Activated CD8-positive, alpha-beta memory T cell treated with anti-CD3 and anti-CD28 coated beads, Interleukin-2, amount 50 U/mL, for 24 hours (primary cell): ENCODE data around the gene C2CD4C.
"Not testable (repeated sequence)": the region's sequence is repeated elsewhere in the genome, so short reads cannot be mapped to it uniquely, and the experiment has no call there.

Source experiments
- DNase-seq: peaks from one replicate; pipeline ENCODE4 v3.0.0-alpha.2; 2020; ENCODE audit errors: extremely low read depth

C2CD4C gene

DNA sequence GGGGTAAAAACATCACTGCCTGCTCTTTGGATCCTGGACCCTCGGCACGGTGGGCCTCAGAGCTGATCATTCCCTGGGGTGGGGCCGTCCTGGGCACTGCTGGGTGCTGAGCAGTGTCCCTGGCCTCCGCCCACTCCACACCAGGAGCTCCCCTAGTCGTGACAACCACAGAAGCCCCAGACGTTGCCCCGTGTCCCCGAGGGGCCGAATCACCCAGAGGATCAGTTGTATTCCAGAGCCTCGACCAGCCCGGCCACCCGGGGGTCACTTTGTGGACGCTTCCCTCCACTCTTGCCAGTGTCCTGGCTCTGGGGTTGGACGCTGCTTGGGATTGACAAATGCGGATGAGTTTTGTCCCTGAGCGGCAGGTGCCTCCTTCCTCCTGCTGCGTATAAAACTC lies 10.2 kb downstream of the C2CD4C start:
- DNase-seq = no peak

DNA sequence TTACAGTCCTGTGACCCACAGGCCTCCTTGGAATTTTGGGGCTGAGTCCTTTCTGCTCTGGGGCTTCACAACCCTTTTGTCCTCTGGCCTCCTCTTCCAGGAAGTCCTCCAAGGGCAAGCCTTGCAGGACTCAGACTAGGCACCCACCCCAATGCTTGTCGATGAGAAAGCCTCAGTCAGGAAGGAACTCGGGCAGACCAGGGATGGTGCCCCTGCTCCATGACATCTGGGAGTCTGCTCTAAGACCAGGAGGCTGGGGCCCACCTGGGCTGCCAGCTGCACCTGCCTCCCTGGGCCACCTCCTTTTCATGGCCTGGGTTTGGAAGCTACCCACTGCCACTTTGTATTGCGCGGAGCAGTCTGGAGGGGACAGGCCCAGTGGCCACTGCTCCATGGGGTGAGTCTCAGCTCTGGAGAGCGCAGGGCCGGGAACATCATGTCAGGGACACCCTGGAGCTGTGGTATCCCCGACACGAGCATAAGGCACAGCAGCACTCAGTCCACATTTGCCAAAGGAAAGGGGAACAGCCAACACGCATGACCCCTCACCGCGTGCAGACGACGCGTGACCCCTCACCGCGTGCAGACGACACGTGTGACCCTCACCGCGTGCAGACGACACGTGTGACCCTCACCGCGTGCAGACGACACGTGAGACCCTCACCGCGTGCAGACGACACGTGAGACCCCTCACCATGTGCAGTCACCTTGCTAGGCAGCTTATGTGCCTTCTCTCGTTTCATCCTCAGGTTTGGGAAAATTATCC lies 10.8 kb downstream of the C2CD4C start:
- no peak for DNase-seq

DNA sequence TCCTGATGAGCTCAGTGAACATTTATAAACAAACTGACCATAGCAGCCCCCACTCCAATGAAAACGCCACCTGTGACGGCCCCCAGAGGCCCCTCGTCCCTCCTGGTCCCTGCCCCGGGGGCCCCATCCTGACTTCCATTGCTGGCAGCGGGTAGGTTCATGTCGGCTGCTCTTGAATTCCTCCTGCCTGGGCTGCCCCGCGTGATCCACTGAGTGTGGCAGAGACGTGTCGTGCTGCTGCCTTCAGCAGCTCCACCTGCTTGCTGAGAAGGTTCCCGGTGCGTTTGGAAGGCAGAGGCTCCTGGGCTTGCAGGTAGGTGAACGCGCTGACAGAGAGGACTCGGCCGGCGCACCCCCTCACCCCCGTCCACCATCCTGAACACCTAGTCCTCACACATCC lies 11.6 kb downstream of the C2CD4C start:
- DNase-seq = no peak

DNA sequence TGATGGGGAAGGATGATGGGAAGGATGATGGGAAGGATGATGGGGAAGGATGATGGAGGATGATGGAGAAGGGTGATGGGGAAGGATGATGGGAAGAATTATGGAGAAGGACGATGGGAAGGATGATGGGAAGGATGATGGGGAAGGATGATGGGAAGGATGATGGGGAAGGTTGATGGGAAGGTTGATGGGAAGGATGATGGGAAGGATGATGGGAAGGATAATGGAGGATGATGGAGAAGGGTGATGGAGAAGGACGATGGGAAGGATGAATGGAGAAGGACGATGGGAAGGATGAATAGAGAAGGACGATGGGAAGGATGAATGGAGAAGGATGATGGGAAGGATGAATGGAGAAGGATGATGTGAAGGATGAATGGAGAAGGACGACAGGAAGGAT lies 13.5 kb downstream of the C2CD4C start:
- no peak for DNase-seq

DNA sequence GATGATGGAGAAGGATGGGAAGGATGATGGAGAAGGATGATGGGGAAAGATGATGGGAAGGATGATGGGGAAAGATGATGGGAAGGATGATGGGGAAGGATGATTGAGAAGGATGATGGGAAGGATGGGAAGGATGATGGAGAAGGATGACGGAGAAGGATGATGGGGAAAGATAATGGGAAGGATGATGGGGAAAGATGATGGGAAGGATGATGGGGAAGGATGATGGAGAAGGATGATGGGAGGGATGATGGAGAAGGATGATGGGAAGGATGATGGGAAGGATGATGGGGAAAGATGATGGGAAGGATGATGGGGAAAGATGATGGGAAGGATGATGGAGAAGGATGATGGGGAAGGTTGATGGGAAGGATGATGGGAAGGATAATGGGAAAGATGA lies 14.1 kb downstream of the C2CD4C start:
- not testable (repeated sequence) for DNase-seq

DNA sequence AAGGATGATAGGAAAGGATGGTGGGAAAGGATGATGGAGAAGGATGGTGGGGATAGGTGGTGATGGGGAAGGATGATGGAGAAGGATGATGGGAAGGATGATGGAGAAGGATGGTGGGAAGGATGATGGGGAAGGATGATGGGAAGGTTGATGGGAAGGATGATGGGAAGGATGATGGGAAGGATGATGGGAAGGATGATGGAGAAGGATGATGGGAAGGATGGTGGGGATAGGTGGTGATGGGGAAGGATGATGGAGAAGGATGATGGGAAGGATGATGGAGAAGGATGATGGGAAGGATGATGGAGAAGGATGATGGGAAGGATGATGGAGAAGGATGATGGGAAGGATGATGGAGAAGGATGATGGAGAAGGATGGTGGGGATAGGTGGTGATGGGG lies 15.4 kb downstream of the C2CD4C start:
- not testable (repeated sequence) for DNase-seq

DNA sequence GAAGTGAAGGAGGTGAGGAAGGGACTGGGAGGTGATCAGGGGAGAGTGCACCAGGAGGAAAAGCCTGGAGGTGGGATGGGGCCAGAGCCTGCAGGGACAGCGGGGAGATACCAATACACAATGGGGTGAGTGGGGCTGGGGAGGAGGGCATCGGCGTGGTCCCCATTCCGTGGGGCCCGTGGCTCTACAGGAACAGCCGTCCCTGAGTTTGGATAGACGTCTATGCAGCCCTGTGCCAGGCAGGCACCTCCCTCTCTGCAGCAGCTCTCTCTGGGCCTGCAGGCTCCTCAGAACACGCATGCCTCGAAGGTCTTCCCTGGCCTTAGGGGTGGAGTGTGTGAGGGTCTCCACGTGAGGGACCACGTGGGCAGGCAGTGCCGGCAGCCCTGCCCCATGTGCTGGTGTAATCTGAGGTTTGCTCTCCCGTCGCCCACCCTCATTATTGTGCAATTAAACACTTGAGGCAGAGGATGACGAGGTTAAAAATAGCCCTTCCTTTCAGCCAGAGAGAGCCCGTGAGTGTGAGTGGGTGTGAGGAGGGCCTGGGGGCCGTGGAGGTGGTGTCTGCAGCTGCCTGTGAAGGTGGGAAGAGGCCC lies 16.5 kb downstream of the C2CD4C start:
- DNase-seq = no peak

DNA sequence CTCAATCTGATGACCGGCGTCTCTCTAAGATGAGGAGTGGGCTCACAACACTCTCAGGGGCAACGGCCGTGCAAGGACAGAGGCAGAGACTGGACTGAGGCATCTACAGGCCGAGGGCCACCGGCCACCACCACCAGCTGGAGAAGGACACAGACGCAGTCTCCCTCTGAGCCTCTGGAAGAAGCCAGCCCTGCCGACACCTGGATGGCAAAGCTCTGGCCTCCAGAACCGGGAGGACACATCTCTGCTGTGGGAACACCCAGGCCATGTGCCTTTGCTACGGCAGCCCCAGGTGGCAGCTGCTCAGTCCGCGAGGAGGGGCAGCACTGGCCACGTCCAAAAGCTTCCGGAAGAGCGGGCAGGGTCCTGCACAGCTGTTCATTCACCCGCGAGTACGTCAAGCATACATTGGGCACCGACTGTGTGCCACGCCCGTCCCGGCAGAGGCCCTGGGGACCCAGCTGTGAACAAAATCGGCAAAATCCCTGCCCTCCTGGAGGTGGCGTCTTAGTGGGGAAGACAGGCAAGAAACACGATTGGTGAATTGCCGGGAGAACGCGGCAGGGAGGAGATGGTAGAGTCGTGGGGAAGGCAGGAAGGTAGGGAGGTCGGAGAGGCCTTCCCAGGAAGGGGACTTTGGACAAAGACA lies 17.1 kb downstream of the C2CD4C start:
- DNase-seq = no peak

DNA sequence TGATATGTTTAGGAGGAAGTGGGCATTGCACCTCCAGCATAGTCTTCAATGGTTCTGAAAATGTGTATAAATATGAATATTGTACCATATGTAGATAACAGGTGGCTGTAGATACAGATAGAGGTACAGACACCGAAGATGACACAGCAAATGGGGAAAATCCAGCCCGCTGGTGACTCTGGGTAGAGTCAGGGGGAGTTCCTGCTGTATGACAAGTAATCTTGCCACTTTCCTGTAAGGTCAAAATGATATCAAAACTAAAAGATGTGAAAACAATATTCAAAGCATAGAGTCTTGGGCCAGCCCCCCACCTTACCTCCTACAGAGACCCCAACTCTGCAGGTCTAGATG lies 17.8 kb downstream of the C2CD4C start:
- no peak for DNase-seq

DNA sequence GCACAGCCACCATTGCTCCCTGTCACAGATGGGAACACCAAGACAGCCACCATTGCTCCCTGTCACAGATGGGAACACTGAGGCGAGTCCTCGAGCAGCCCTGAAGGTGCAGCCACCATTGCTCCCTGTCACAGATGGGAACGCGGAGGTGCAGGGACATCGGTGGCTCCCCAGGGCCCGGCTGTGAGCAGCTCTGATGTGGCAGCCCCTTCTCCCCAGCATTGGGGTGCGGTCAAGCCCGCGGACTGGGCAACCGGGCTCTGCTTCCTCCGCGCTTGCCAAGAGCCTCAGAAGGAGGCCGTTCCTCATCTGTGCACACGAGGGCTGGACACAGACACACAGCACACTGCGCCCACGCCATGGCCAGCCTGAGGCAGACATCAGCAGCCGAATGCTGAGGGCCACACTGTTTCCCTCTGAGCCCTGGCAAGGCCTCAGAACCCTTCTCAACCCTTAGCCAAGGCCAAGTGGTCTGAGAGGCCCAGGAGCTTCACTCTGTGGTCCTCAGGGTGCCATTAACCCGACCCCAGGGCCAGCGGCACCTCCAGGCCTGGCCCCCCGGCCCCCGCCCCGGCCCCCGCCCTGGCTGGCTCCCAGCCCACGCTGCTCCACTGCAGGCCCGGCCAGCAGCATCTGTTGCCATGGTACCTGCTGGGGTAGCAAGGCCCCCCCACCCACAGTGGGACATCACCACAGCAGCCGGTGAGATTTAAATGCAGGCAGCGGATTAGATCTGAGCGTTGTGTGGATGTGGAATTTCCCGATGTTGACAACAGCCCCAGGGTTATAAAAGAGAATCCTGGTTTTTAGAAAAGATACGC lies 18.4 kb downstream of the C2CD4C start:
- DNase-seq = no peak

DNA sequence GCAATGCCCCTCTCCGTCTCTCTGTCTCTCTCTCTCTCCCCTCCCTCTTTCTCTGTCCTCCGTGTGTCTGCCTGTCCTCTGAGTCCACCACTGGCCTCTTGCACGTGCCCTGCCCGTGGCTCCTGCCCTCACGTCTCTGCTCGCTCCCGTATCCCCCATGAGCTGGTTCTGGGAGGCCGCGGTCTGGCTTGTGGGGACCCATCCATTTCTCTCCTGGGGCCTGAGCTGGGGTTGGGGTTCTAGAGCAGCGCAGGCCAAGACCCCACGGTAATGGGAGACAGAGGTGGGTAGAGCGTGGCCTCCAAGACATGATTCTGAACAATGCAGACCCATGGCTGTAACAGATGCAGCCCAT lies 19.0 kb downstream of the C2CD4C start:
- DNase-seq = no peak

DNA sequence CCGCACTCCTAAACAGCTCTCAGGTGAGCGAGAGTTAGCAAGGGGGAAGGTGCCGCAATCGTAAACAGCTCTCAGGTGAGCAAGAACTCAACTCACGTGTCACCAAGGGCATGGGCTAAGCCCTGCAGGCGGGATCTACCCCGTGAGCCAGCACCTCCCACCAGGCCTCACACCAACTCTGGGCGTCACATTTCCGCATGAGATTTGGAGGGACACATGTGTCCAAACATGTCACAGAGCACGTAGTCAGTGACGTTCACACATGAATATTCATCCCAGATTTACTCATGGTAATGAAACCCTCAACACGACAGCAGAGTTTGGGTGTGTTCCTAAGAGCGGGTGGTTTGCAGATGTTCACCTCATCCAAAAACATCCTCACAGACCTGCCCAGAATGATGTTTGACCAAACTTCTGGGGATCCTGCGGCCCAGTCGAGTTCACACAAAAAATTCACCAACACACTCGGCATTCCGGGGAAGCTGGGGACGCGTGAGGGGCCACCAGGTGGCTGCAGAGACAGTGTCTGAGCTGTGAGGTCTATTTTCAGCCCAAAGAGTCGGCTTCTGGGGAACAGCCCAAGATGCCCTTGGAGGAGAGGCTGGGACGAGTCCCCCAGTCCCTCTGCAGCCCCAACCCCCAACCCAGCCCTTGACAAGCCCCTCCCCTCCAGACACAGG lies 19.6 kb downstream of the C2CD4C start:
- no peak for DNase-seq

DNA sequence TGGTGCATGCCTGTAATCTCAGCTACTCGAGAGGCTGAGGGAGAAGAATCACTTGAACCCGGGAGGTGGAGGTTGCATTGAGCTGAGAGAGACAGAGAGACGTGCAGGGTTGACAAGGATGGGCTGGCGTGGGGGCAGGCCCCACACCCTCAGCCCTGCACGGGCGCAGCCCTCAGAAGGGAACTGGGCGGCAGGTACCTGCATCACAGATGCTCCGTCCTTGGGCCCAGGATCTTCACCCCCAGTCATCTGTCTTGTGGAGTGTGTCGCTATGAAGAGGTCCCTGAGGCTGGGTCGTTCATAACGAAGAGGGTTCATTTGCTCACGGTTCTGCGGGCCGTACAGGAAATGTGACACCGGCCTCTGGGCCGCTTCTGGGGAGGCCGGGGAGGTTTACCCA lies 20.3 kb downstream of the C2CD4C start:
- no peak for DNase-seq

DNA sequence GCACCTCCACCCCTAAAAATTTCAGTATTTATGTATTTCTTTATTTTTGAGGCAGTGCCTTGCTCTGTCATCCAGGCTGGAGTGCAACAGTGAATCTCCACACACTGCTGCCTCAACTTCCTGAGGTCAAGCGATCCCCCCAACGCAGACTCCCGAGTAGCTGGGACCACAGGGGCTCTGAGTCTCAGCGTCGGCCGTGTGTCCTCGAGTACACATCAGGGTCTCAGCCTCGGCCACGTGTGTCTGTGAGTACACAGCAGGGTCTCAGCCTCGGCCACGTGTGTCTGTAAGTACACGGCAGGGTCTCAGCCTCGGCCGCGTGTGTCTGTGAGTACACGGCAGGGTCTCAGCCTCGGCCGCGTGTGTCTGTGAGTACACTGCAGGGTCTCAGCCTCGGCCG lies 21.2 kb downstream of the C2CD4C start:
- no peak for DNase-seq

DNA sequence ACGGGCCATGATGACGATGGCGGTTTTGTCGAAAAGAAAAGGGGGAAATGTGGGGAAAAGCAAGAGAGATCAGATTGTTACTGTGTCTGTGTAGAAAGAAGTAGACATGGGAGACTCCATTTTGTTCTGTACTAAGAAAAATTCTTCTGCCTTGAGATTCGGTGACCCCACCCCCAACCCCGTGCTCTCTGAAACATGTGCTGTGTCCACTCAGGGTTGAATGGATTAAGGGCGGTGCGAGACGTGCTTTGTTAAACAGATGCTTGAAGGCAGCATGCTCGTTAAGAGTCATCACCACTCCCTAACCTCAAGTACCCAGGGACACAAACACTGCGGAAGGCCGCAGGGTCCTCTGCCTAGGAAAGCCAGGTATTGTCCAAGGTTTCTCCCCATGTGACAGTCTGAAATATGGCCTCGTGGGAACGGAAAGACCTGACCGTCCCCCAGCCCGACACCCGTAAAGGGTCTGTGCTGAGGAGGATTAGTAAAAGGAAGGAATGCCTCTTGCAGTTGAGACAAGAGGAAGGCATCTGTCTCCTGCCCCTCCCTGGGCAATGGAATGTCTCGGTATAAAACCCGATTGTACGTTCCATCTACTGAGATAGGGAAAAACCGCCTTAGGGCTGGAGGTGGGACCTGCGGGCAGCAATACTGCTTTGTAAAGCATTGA lies 22.2 kb downstream of the C2CD4C start:
- DNase-seq = not testable (repeated sequence)

DNA sequence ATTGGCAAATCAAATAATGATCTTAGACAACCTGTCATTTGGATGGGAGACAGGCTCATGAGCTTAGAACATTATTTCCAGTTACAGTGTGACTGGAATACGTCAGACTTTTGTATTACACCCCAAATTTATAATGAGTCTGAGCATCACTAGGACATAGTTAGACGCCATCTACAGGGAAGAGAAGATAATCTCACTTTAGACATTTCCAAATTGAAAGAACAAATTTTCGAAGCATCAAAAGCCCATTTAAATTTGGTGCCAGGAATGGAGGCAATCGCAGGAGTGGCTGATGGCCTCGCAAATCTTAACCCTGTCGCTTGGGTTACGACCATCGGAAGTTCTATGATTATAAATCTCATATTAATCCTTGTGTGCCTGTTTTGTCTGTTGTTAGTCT lies 22.8 kb downstream of the C2CD4C start:
- not testable (repeated sequence) for DNase-seq

DNA sequence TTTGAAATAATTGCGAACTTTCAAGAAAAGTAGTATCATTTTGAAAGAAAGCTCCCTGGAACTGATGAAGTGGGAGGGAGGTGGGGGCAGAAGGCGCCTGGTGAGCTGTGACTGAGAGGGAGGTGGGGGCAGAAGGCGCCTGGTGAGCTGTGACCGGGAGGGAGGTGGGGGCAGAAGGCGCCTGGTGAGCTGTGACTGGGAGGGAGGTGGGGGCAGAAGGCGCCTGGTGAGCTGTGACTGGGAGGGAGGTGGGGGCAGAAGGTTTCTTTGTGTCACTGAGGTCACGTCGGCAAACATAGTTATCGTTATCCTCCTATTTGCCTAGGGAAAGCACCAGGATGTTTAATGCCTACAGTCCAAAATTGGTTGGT lies 24.2 kb downstream of the C2CD4C start:
- no peak for DNase-seq

DNA sequence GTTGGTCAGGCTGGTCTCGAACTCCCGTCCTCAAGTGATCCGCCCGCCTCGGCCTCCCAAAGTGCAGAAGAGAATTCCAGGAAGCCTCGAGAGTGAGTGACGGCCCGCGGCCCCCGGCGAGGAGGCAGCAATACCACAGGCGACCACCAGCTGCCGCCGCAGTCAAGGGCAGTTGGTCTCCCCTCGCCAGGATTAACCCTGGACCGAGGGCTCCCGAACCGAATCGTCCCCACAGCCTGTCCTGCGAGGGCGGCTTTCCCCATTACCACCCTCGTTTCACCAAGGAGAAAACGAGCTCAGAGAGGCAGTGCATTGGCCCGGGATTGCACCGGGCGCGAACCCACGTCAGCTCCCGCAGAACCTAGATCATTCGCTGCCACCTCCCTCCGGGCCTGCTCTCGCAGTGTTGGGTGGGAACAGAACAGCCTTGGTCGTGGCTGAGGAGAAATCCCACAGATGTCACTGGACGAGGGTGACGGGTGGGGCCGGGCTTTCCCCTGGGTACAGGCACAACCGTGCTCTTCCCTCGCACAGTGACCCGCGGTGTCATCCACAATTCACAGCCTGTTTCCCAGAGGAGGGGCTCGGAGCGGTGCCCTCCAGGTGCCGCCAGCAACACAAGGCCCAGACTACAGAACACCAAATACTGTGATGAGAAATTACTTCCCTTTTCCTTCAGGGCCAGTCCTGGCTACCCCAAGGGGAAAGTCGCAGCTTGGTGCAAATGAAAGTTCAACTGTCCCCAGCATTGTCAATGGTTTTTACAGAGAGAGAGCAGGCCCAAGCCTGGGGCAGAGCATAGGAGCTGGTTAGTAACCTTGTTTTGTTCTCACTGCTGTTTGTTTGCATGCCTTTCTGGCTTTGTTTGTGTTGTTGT lies 24.8 kb downstream of the C2CD4C start:
- no peak for DNase-seq

DNA sequence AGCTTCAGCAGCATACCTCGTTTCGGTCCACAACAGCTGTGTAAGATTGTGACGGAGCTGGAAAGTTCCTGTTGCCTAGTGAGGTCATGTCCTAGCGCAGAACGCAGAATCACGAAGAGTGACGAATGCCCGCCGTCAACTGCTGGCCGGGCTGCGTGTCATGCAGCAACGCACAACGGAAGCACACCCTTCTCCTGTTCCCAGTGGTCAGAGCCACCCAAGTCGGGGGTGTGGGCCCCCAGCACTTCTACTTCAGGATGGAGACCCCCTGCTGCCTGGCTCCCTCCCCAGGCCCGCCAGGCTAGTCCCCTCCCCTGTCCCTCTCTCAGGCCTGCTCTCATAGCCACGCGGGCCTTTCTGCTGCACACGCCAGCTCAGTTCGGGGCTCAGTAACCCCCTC lies 25.9 kb downstream of the C2CD4C start:
- no peak for DNase-seq

DNA sequence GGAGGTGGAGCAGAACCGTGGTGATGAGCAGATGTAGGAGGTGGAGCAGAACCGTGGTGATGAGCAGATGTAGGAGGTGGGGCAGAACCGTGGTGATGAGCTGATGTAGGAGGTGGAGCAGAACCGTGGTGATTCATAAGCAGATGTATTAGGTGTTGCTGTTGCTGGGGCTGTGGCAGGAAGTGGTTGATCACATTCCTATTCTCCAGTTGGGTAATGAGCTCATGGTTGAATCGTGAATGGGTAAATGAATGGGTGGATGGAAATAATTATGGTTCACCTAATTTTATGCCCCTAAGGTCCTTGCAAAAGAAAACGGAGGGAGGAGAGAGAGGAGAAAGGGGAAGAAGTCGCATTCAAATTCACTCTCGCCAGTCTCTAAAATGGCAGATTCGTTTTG lies 26.4 kb downstream of the C2CD4C start:
- not testable (repeated sequence) for DNase-seq
